ENCODE results near the gene NUMBL. TPM values are rescaled to one million over a fixed set of nuclear protein-coding genes. Genes with fewer than 3 reads are reported as not detected.

NUMBL gene
- total and polyA plus RNA-seq, 2 of the 8 experiments (the other 6 are each of a cell fraction or from before 2014, with no cell fraction given), result 13.5 to 24.8 TPM

DNA sequence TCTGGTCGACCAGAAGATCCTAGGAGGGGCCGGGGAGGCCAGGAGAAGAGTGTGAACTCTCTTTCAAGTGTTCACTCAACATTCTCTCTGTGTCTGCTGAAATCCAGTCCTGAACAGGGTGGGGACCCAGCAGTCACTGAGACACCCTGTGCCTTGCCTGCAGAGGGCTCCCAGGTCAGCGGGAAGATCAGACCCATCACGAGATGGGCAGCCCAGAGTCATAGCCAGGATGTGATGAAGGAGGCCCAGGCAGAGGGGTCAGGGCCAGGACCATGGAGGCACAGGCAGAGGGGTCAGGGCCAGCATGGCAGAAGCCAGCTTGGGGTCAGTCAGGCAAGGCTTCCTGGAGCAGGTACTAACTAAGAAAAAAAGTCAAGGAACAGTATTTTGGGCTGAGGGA is 9.4 kb downstream of the NUMBL start (continued):
- TF ChIP-seq, protein P1, sequence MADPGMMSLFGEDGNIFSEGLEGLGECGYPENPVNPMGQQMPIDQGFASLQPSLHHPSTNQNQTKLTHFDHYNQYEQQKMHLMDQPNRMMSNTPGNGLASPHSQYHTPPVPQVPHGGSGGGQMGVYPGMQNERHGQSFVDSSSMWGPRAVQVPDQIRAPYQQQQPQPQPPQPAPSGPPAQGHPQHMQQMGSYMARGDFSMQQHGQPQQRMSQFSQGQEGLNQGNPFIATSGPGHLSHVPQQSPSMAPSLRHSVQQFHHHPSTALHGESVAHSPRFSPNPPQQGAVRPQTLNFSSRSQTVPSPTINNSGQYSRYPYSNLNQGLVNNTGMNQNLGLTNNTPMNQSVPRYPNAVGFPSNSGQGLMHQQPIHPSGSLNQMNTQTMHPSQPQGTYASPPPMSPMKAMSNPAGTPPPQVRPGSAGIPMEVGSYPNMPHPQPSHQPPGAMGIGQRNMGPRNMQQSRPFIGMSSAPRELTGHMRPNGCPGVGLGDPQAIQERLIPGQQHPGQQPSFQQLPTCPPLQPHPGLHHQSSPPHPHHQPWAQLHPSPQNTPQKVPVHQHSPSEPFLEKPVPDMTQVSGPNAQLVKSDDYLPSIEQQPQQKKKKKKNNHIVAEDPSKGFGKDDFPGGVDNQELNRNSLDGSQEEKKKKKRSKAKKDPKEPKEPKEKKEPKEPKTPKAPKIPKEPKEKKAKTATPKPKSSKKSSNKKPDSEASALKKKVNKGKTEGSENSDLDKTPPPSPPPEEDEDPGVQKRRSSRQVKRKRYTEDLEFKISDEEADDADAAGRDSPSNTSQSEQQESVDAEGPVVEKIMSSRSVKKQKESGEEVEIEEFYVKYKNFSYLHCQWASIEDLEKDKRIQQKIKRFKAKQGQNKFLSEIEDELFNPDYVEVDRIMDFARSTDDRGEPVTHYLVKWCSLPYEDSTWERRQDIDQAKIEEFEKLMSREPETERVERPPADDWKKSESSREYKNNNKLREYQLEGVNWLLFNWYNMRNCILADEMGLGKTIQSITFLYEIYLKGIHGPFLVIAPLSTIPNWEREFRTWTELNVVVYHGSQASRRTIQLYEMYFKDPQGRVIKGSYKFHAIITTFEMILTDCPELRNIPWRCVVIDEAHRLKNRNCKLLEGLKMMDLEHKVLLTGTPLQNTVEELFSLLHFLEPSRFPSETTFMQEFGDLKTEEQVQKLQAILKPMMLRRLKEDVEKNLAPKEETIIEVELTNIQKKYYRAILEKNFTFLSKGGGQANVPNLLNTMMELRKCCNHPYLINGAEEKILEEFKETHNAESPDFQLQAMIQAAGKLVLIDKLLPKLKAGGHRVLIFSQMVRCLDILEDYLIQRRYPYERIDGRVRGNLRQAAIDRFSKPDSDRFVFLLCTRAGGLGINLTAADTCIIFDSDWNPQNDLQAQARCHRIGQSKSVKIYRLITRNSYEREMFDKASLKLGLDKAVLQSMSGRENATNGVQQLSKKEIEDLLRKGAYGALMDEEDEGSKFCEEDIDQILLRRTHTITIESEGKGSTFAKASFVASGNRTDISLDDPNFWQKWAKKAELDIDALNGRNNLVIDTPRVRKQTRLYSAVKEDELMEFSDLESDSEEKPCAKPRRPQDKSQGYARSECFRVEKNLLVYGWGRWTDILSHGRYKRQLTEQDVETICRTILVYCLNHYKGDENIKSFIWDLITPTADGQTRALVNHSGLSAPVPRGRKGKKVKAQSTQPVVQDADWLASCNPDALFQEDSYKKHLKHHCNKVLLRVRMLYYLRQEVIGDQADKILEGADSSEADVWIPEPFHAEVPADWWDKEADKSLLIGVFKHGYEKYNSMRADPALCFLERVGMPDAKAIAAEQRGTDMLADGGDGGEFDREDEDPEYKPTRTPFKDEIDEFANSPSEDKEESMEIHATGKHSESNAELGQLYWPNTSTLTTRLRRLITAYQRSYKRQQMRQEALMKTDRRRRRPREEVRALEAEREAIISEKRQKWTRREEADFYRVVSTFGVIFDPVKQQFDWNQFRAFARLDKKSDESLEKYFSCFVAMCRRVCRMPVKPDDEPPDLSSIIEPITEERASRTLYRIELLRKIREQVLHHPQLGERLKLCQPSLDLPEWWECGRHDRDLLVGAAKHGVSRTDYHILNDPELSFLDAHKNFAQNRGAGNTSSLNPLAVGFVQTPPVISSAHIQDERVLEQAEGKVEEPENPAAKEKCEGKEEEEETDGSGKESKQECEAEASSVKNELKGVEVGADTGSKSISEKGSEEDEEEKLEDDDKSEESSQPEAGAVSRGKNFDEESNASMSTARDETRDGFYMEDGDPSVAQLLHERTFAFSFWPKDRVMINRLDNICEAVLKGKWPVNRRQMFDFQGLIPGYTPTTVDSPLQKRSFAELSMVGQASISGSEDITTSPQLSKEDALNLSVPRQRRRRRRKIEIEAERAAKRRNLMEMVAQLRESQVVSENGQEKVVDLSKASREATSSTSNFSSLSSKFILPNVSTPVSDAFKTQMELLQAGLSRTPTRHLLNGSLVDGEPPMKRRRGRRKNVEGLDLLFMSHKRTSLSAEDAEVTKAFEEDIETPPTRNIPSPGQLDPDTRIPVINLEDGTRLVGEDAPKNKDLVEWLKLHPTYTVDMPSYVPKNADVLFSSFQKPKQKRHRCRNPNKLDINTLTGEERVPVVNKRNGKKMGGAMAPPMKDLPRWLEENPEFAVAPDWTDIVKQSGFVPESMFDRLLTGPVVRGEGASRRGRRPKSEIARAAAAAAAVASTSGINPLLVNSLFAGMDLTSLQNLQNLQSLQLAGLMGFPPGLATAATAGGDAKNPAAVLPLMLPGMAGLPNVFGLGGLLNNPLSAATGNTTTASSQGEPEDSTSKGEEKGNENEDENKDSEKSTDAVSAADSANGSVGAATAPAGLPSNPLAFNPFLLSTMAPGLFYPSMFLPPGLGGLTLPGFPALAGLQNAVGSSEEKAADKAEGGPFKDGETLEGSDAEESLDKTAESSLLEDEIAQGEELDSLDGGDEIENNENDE (IDR thresholded peaks at IDR 0.05; ENCODE audit: insufficient replicate concordance, low read length), result no peak
- no peak for TF ChIP-seq YY1 (IDR thresholded peaks at IDR 0.05; ENCODE audit: low read depth, low read length)
- no peak for TF ChIP-seq FOSL1 (IDR thresholded peaks at IDR 0.05; ENCODE audit: insufficient read depth, low read depth, low read length)
- no peak for TF ChIP-seq BACH1 (IDR thresholded peaks at IDR 0.05; ENCODE audit: low read length)
- TF ChIP-seq JUN (IDR thresholded peaks at IDR 0.05; ENCODE audit: low read depth, low read length), result no peak
- TF ChIP-seq POLR2AphosphoS5 (IDR thresholded peaks at IDR 0.05; ENCODE audit: low read depth, low read length), result no peak
- no peak for TF ChIP-seq SP1 (IDR thresholded peaks at IDR 0.05; ENCODE audit: low read depth, low read length)
- no peak for TF ChIP-seq BCL11A (IDR thresholded peaks at IDR 0.05; ENCODE audit: low read depth in 2 of 2, low read length in 2 of 2)
- TF ChIP-seq SIN3A (conservative IDR thresholded peaks at IDR 0.05 in 1 of 2, IDR thresholded peaks at IDR 0.05 in 1 of 2; ENCODE audit: low read depth in 1 of 2, low read length in 2 of 2), result no peak
- TF ChIP-seq EZH2 (IDR thresholded peaks at IDR 0.05; ENCODE audit: low read depth, low read length, severe bottlenecking), result no peak
- TF ChIP-seq CEBPB (IDR thresholded peaks at IDR 0.05; ENCODE audit: low read depth, low read length), result no peak
- TF ChIP-seq RAD21 (IDR thresholded peaks at IDR 0.05 in 1 of 2, conservative IDR thresholded peaks at IDR 0.05 in 1 of 2; ENCODE audit: low read depth in 2 of 2, low read length in 2 of 2), result no peak
